Activated naive CD8-positive, alpha-beta T cell treated with anti-CD3 and anti-CD28 coated beads, Interleukin-2, amount 50 U/mL, for 24 hours (primary cell): ENCODE measurements around the gene TOM1.
"Not testable (repeated sequence)": the region's sequence is repeated elsewhere in the genome, so short reads cannot be mapped to it uniquely, and the experiment has no call there.

ENCODE experiments used
- ATAC-seq: fragments of 150-1000 bp; cut with Tn5 transposase; one replicate; pipeline ENCODE4 v1.10.0; 2021
- DNase-seq: peaks from one replicate; pipeline ENCODE4 v3.0.0; 2021
- H3K27ac Mint-ChIP-seq: one replicate; pipeline ENCODE4 v1.8.0; 2021; ENCODE audit warnings: mild to moderate bottlenecking, mixed read lengths
- H3K27me3 Mint-ChIP-seq: one replicate; pipeline ENCODE4 v1.8.0; 2021; ENCODE audit warnings: mixed read lengths
- H3K36me3 Mint-ChIP-seq: one replicate; pipeline ENCODE4 v1.8.0; 2021; ENCODE audit warnings: low read depth, mixed read lengths
- H3K4me1 Mint-ChIP-seq: one replicate; pipeline ENCODE4 v1.8.0; 2021; ENCODE audit warnings: mixed read lengths
- H3K4me3 Mint-ChIP-seq: one replicate; pipeline ENCODE4 v1.8.0; 2021; ENCODE audit warnings: mild to moderate bottlenecking, moderate library complexity, mixed read lengths
- H3K9me3 Mint-ChIP-seq: one replicate; pipeline ENCODE4 v1.8.0; 2021; ENCODE audit warnings: mixed read lengths

Gene TOM1

GRCh38 chr22:35394810-35395563 is 95.3 kb downstream of the TOM1 start:
- DNase-seq (no peak), ATAC-seq (no peak)
- Mint-ChIP-seq H3K4me3 (no peak overlapping the region), H3K27ac (no peak overlapping the region), H3K9me3 (no peaks in the 10 kb centered on the region), H3K36me3 (peaks cover 3% of the 10 kb centered on the region), H3K4me1 (peaks cover 16% of the 10 kb centered on the region), H3K27me3 (peaks cover 1% of the 10 kb centered on the region)

DNA sequence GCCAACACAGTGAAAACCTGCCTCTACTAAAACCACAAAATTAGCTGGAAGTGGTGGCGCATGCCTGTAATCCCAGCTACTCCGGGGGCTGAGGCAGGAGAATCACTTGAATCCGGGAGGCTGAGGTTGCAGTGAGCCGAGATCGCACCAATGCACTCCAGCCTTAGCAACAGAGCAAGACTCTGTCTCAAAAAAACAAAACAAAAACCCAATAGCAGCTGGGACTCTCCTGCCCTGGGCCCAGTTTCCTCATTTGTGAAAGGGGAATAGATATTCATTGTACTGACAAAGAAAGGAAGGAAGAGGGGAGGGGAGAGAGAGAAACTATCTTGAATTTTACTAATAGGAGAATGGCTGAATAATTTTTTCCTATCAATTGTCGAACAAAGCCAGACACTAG is 96.9 kb downstream of the TOM1 start:
- H3K27ac Mint-ChIP-seq, H3K4me3 Mint-ChIP-seq, H3K27me3 Mint-ChIP-seq, ATAC-seq, H3K9me3 Mint-ChIP-seq, DNase-seq: not testable (repeated sequence)
- Mint-ChIP-seq H3K4me1 (peaks cover 25% of the 10 kb centered on the region), H3K36me3 (peaks cover 13% of the 10 kb centered on the region)

GRCh38 chr22:35397095-35397904 is 97.6 kb downstream of the TOM1 start:
- ATAC-seq, result no peak
- Mint-ChIP-seq H3K27me3 (no peaks in the 10 kb centered on the region), H3K27ac (no peak overlapping the region), H3K36me3 (peaks cover 20% of the 10 kb centered on the region), H3K4me1 (peaks cover 32% of the 10 kb centered on the region), H3K9me3 (no peaks in the 10 kb centered on the region), H3K4me3 (no peak overlapping the region)
- no peak for DNase-seq
